ENCODE data around the gene GPRC5B.

GPRC5B gene

DNA sequence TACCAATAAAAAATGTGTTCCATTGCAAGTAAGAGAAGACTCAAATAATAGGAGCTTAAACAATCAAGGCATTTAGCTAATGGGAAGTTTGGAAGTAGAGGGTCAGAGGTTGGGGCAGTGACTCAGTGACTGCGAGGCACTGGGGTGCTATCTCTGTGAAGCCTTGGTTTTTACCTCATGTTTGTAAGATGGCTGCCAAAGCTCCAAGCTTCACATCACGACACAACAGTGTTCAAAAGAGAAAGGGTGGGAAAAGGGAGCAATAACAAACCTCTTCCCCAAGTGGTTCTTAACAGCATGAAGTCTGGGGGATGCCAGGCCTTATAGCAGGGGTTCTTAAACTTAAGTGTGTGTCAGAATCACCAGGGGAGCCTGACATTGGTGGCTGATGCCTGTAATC, 26.6 kb upstream of the GPRC5B start:
- TF ChIP-seq POLR2A (IDR thresholded peaks at IDR 0.05; ENCODE audit: low read length) (no peak), GATA1 (IDR thresholded peaks at IDR 0.05; ENCODE audit: low read depth, low read length) (no peak)
- DNase-seq: no peak

DNA sequence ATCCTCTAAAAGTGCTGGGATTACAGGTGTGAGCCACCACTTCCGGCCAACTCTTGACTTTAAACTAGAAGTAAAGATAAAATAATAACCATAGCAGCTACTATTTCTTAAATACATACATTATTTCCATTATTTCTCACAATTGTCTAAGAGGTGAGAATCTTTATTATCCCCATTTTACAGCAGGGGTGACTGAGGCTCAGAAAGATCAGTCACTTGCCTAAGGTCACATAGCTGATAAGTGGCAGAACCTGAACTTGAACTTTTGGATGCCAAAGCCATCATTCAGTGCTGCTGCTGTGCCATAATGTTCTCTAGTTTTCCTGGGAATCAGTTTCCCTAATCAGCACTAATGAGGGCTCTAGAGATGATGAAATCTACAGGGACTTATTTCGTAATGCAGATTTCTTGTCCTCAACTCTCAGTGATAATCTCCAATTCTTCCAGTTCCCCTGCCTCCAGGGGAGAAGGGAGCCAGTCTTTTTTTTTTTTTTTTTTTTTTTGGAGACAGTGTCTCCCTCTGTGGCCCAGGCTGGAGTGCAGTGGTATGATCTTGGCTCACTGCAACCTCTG, 25.2 kb upstream of the GPRC5B start:
- TF ChIP-seq POLR2A (IDR thresholded peaks at IDR 0.05; ENCODE audit: low read length) (no peak), GATA1 (IDR thresholded peaks at IDR 0.05; ENCODE audit: low read depth, low read length) (no peak)

DNA sequence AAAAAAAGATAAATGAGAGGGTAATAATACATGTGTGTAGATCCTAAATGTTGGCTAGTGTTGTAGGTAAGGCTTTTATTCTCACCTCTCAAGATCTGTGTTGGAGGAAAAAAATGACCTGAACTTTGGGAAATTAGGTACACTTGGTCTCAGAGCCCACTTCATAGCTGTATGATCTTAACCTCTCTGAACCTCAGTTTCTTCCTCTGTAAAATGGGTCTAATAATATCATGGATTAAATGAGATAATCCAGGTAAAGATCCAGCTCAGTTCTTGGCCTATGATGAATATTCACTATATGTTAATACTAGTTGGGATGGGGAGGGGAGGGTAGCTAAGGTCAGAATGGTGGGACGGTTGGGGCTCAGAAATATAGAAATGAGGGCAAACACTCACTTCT, 24.3 kb upstream of the GPRC5B start:
- no peak for TF ChIP-seq GATA1 (IDR thresholded peaks at IDR 0.05; ENCODE audit: low read depth, low read length)
- no peak for TF ChIP-seq POLR2A (IDR thresholded peaks at IDR 0.05; ENCODE audit: low read length)
- no peak for DNase-seq

More for the DNA sequence above, 25.2 kb upstream of the GPRC5B start:
- no peak for DNase-seq

DNA sequence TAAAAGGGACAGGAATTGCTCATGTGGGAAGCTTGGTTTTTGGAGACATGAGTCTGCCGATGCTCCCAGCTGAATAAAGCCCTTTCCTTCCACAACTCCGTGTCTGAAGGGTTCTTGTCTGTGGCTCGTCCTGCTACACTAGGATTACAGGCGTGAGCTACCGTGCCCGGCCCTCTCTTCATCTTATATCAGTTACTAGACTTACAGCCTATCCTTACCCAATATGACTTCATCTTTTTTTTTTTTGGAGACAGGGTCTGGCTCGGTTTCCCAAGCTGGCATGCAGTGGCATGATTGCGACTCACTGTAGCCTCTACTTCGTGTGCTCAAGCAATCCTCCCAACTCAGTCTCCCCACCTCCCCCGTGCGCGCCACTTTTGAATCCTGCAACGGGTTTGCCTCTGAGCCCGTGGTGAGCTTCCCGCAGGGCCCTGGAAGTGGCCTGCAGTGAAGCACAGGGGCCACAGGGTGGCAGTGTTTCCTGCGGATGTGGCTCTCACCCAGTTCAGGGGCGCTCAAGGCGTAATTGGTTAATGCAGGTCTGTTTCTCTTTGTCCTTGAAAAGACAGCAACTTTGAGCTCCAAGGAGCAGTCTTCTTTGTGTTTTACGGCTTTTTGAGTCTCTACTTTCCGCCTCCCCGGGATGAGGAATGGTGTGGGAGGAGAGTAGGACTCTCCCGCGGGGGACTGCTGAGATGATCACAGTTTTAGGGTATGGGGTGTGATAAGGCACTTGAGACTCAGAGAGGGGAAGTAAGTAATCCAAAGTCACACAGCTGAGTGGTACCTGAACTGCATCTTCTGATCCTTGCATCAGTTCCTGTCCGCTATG, 22.7 kb upstream of the GPRC5B start:
- TF ChIP-seq POLR2A (IDR thresholded peaks at IDR 0.05; ENCODE audit: low read length) (no peak), GATA1 (IDR thresholded peaks at IDR 0.05; ENCODE audit: low read depth, low read length) (no peak)
- peak; percentile 59 to 71 for DNase-seq

DNA sequence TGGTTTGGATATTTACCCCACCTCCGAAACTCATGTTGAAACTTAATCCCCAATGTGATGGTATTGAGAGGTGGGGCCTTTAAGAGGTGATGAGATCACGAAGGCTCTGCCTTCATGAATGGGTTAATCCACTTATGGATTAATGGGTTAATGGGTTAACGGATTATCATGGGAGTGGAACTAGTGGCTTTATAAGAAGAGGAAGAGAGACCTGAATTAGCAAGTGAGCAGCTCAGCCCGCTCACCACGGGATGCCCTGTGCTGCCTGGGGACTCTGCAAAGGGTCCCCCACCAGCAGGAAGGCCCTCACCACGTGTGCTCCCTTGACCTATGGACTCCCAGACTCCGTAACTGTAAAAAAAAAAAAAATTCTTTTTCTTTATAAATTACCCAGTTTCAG, 16.5 kb upstream of the GPRC5B start:
- no peak for DNase-seq
- TF ChIP-seq POLR2A (IDR thresholded peaks at IDR 0.05; ENCODE audit: low read length): no peak
- no peak for TF ChIP-seq GATA1 (IDR thresholded peaks at IDR 0.05; ENCODE audit: low read depth, low read length)

DNA sequence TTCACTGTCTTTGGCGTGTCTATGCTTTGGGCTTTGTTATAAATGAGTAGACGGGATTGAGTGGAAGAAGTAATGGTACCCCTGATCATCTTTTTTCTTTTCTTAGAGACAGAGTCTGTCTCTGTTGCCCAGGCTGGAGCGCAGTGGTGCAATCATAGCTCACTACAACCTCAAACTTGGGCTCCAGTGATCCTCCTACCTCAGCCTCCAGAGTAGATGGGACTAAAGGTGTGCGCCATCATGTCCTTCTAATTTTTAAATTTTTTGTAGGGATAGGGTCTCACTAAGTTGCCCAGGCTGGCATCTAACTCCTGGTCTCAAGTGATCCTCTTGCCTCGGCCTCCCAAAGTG, 14.9 kb upstream of the GPRC5B start:
- no peak for DNase-seq
- TF ChIP-seq POLR2A (IDR thresholded peaks at IDR 0.05; ENCODE audit: low read length) (no peak), GATA1 (IDR thresholded peaks at IDR 0.05; ENCODE audit: low read depth, low read length) (no peak)

DNA sequence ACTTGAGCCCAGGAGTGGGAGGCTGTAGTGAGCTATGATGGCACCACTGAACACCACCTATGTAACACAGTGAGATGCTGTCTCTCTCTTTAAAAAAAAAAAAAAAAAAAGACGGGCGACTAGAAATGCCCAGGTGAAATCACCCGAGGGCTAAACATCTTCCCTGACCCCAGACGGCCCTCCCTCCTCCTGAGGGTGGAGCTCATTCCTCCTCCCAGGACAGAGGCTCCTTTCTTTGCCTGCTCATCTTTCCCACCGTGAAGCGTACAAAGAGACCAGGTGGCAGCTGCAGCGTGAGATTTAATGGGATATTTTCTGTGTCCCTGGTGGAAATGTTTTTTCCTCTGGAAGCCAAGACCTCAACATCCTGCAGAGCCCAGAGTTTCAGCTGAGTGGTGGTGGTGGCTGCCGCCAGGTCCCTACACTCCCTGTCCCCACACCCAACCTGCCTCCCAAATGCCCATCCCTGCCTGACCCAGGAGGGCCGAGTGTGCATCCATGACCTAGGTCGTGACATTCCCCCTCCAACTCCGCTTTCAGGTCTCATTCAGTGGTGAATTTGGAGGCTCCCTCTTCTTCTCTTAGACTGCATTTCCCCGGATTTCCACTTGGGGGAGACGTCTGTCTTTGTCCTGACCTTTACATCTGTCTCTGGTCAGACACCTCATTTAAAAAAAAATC, 14.4 kb upstream of the GPRC5B start:
- peak; percentile 26 to 59 for DNase-seq
- TF ChIP-seq GATA1 (IDR thresholded peaks at IDR 0.05; ENCODE audit: low read depth, low read length) (no peak), POLR2A (IDR thresholded peaks at IDR 0.05; ENCODE audit: low read length) (no peak)

DNA sequence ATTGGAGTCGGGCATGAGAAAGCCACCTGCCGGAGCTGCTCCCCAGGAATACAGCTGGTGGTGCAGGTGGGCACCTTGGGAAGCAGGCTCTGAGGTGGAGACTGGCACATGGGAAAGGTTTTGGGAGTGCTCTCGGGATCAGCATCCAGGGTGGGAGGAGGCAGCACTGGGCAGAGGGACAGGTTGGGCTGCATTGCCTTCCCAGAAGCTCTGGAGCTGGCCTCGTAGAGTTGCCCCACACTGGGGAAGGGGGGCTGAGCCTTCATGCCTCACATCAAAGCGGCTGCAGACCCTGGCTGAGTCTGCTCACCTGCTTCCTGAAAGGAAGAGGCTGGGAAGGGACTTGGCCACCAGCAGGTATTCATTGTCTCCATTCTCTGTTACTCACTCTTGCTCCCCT, 13.5 kb upstream of the GPRC5B start:
- no peak for DNase-seq
- TF ChIP-seq POLR2A (IDR thresholded peaks at IDR 0.05; ENCODE audit: low read length) (no peak), GATA1 (IDR thresholded peaks at IDR 0.05; ENCODE audit: low read depth, low read length) (no peak)

DNA sequence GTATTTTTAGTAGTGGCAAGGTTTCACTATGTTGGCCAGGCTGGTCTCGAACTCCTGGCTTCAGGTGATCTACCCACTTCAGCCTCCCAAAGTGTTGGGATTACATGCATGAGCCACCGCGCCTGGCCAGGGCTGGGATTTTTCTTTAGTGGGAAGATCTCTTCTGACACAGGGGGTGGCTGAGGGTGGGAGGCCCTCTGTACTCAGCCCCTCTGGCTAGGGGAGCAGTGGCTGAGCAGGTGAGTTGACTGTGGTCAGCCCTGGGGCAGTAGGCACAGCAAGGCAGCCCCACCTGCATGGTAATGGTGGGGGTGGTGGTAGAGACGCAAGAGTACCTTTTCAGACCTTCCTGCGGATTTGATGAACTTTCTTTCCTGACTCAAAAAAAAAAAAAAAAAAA, 12.3 kb upstream of the GPRC5B start:
- no peak for TF ChIP-seq POLR2A (IDR thresholded peaks at IDR 0.05; ENCODE audit: low read length)
- no peak for TF ChIP-seq GATA1 (IDR thresholded peaks at IDR 0.05; ENCODE audit: low read depth, low read length)
- DNase-seq: no peak

DNA sequence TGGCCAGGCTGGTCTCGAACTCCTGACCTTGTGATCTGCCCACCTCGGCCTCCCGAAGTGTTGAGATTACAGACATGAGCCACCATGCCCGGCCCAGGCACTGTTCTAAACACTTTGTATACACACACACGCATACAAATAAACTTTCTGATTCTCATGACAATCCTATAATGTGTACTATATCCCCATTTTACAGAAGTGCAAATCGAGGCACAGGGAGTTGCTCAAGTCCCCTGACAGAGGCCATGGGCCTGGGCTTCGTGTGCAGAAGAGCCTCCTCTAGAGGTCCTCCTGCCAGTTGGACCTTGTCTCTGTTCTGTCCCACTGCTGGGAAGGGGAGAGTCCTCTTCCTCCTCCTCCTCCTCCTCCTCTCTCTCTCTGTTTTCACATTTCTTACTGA, 9.9 kb upstream of the GPRC5B start:
- TF ChIP-seq POLR2A (IDR thresholded peaks at IDR 0.05; ENCODE audit: low read length) (no peak), GATA1 (IDR thresholded peaks at IDR 0.05; ENCODE audit: low read depth, low read length) (no peak)
- no peak for DNase-seq

DNA sequence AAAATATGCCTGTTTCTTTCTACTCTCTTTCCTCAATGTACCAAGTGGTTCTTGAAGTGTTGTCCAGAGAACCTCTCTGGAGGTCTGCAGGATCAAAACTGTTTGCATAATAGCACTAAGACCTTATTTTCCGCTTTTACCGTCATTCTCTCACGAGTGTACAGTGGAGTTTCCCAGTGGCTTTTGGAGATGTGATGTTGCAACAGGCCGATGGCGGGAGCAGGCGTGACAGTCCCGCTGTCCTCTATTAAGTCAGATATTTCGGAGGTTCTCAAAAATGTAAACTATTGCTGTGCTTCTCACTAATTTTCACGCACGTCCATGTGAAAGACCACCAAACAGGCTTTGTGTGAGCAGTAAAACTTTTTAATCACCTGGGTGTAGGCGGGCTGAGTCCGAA, 8.3 kb upstream of the GPRC5B start:
- TF ChIP-seq GATA1 (IDR thresholded peaks at IDR 0.05; ENCODE audit: low read depth, low read length): no peak
- TF ChIP-seq POLR2A (IDR thresholded peaks at IDR 0.05; ENCODE audit: low read length): no peak
- no peak for DNase-seq

DNA sequence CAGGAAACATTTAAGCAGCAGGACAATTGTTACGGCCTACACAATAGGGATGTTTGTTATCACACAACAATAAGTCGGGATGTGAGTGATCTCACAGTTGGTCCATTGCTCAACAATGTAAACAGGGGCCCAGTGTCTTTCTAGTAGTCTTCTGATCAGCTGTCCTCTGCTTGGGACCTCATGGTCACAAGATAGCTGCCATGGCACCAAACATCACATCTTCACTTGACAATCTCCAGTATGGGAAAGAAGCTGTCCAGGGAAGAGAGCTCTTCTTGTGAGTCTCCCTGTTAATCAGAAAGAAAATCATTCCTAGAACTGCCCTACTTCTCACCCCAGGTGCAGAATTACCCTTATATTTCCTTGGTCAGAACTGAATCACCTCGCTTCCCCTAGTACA, 6.3 kb upstream of the GPRC5B start:
- no peak for TF ChIP-seq POLR2A (IDR thresholded peaks at IDR 0.05; ENCODE audit: low read length)
- no peak for TF ChIP-seq GATA1 (IDR thresholded peaks at IDR 0.05; ENCODE audit: low read depth, low read length)
- DNase-seq: no peak

DNA sequence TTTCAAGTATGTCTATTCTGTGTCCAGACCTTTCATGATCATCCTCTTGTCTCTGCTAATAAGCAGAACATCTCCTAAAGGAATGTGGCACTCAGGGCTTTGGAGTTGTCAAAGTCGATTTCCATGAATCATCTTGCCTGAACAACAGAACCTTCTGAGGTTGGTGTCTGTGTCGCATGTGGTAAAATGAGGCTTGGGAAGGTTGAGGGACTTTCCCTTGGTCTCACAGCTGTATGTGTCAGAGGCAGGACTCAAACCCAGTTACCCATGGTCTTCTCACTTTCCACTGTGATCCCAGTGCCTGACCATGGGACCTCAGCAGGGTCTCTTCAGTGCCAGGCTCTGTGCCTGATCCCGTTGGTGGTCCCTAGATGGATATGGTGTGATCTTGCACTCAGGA, 4.2 kb upstream of the GPRC5B start:
- TF ChIP-seq GATA1 (IDR thresholded peaks at IDR 0.05; ENCODE audit: low read depth, low read length) (no peak), POLR2A (IDR thresholded peaks at IDR 0.05; ENCODE audit: low read length) (no peak)
- DNase-seq: no peak

DNA sequence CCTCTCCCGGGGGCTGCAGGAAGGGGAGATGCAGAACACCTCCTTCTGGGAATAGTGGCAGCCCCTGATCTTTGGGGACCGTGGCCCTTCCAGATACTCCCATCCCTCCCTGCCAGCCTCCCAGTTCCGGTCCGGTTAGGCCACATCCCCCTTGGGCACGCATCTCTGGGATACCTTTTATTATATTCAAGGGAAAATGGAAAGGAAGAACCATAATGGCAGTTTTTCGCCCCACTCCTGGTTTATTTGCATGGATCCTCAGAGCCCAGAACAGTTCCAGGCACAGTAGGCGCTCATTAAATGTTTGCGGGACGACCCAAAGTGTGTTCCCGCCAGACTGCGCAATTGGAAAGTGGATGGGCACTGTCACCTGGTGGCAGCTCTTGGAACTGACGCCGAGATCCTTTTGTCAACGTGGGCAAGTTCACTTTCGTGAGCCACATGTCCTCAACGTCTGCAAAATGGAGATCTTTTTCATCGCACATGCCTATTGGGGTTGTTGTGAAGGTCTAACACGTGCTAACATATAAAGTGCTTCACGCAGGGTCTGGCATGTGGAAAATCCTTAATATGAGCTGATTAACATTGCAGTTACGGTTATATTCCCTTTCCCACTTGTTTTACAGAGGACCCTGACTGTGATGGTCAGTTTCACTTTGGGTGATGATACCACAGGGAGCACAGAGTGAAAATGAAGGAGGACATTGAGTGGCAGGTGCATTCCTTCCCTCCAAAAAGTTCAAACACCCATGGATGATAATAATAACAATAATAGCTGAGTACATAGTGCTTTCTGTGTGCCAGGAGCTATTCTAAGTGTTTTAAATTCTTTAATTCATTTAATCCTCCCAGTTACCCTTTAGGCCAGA, 1.7 kb upstream of the GPRC5B start:
- peak; percentile 78 to 83 for DNase-seq
- TF ChIP-seq GATA1 (IDR thresholded peaks at IDR 0.05; ENCODE audit: low read depth, low read length) (no peak), POLR2A (IDR thresholded peaks at IDR 0.05; ENCODE audit: low read length) (no peak)
